Fibroblast of villous mesenchyme (primary cell): ENCODE results near the gene CELF4. TPM values are rescaled to one million over a fixed set of nuclear protein-coding genes. Genes with fewer than 3 reads are reported as not detected.

Experiments
- DNase-seq: peaks from one replicate; pipeline ENCODE4 v3.0.0-alpha.2; 2010; ENCODE audit warnings: low read depth
- H3K4me3 ChIP-seq: 2 replicates; pipeline ENCODE4 v1.5.1; 2011; ENCODE audit warnings: low read depth, mild to moderate bottlenecking, low read length
- CTCF ChIP-seq: IDR thresholded peaks from 2 replicates; pipeline ENCODE4 v1.5.1; 2012; ENCODE audit warnings: low read depth, mild to moderate bottlenecking, low read length; ENCODE audit not compliant: insufficient read depth
- total RNA-seq: library from RNA; depleted of rRNA; stranded (reverse); fragments of >200 nt; gene quantifications from 2 replicates; pipeline ENCODE4 v1.2.3, GENCODE V29; 2012

The CELF4 gene
- total RNA-seq, 1 donor, result not detected

- DNase-seq, result no peak
- no peak for TF ChIP-seq CTCF
- H3K4me3 ChIP-seq, result no peak overlapping the region
These were observed 15.3 kb downstream of the CELF4 start for GRCh38 chr18:37550118-37550875.

GRCh38 chr18:37548679-37549289, 16.8 kb downstream of the CELF4 start:
- TF ChIP-seq CTCF, result no peak
- no peak overlapping the region for H3K4me3 ChIP-seq
- no peak for DNase-seq

- DNase-seq, result no peak
- TF ChIP-seq CTCF, result no peak
These were observed 18.3 kb downstream of the CELF4 start for GRCh38 chr18:37547196-37547827.

GRCh38 chr18:37546651-37547050, 18.9 kb downstream of the CELF4 start:
- TF ChIP-seq CTCF, result no peak
- no peak overlapping the region for H3K4me3 ChIP-seq
- DNase-seq, result no peak

More at GRCh38 chr18:37547196-37547827, 18.3 kb downstream of the CELF4 start:
- no peak overlapping the region for H3K4me3 ChIP-seq

GRCh38 chr18:37546272-37546537, 19.4 kb downstream of the CELF4 start:
- no peak for DNase-seq
- TF ChIP-seq CTCF, result no peak

GRCh38 chr18:37545461-37546271, 19.9 kb downstream of the CELF4 start:
- no peak for TF ChIP-seq CTCF
- no peak for DNase-seq
- H3K4me3 ChIP-seq, result no peak overlapping the region

More at GRCh38 chr18:37546272-37546537, 19.4 kb downstream of the CELF4 start:
- H3K4me3 ChIP-seq, result no peak overlapping the region
